AG09319 (cell line): ENCODE data around the gene KCTD2.
"Not testable (repeated sequence)": the region's sequence is repeated elsewhere in the genome, so short reads cannot be mapped to it uniquely, and the experiment has no call there.

Experiments
- DNase-seq: peaks from one replicate; pipeline ENCODE4 v3.0.0-alpha.2; 2010; ENCODE audit warnings: low read depth; ENCODE audit errors: extremely low read depth
- TF ChIP-seq, protein P1 (sequence below): IDR thresholded peaks from 2 replicates; pipeline ENCODE4 v1.5.1; 2011; ENCODE audit warnings: low read depth, mild to moderate bottlenecking, inconsistent platforms, low read length, moderate library complexity

The KCTD2 gene

DNA sequence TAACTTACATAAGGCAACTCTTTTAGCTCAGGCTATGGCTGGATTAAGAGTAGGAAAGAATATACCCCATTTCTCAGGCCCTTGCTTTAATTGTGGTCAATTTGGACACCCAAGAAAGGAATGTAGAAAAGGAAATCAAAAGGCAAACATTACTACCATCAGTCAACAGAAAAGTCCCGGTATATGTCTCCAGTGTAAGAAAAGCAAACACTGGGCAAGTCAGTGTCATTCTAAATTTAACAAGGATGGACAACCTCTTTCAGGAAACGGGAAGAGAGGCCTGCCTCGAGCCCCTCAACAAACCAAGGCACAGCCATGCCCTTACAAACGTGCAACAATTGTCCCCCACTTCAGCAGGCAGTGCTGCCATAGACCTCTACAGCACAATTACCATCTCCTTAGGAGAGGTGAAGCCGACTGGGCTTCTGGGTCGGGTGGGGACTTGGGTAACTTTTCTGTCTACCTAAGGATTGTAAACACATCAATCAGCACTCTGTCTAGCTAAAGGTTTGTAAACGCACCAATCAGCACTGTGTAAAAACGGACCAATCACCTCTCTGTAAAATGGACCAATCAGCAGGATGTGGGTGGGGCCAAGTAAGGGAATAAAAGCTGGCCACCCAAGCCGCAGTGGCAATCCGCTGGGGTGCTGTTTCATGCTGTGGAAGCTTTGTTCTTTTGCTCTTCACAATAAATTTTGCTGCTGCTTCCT is 22.2 kb upstream of the KCTD2 start:
- TF ChIP-seq, protein P1, sequence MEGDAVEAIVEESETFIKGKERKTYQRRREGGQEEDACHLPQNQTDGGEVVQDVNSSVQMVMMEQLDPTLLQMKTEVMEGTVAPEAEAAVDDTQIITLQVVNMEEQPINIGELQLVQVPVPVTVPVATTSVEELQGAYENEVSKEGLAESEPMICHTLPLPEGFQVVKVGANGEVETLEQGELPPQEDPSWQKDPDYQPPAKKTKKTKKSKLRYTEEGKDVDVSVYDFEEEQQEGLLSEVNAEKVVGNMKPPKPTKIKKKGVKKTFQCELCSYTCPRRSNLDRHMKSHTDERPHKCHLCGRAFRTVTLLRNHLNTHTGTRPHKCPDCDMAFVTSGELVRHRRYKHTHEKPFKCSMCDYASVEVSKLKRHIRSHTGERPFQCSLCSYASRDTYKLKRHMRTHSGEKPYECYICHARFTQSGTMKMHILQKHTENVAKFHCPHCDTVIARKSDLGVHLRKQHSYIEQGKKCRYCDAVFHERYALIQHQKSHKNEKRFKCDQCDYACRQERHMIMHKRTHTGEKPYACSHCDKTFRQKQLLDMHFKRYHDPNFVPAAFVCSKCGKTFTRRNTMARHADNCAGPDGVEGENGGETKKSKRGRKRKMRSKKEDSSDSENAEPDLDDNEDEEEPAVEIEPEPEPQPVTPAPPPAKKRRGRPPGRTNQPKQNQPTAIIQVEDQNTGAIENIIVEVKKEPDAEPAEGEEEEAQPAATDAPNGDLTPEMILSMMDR = no peak
- DNase-seq = no peak

DNA sequence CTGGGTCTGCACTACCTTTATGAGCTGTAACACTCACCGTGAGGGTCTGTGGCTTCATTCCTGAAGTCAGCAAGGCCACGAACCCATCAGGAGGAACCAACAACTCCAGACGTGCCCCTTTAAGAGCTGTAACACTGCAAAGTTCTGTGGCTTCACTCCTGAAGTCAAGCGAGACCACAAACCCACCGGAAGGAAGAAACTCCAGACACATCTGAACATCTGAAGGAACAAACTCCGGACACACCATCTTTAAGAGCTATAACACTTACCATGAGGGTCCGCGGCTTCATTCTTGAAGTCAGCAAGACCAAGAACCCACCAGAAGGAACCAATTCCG is 21.7 kb upstream of the KCTD2 start:
- not testable (repeated sequence) for DNase-seq

DNA sequence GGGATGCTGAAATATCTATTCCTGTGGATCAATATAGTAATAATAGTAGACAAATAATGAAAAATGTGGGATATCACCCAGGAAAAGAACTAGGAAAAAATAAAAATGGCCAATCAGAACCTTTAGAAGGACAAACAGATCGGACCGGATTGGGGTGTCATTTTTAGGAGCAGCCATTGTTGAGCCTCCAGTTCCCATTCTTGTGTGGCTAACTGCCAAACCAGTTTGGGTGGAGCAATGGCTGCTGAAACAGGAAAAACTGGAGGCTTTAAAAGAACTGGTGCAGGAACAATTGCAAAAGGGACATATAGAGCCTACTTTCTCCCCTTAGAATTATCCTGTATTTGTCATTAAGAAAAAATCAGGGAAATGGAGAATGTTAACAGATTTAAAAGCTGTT is 20.4 kb upstream of the KCTD2 start:
- not testable (repeated sequence) for DNase-seq

DNA sequence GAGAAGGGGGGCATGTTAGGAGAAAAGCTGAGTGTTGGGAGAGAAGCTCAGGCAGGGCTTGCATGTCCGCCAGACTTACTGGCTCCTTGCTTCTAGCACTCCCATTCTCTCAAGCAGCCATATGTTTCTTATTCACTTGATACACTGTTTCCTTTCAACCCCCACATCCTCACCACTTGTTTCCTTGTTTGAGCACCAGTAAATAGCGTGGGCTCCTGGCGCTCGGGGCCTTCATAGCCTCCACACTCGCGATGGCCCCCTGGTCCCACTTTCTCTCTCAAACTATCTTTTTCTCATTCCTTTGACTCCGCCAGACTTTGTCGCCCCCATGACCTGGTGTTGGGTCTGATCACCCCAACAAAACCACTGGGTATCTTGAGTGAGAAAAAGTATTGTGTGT is 16.9 kb upstream of the KCTD2 start:
- no peak for DNase-seq
- TF ChIP-seq, protein P1 = no peak

DNA sequence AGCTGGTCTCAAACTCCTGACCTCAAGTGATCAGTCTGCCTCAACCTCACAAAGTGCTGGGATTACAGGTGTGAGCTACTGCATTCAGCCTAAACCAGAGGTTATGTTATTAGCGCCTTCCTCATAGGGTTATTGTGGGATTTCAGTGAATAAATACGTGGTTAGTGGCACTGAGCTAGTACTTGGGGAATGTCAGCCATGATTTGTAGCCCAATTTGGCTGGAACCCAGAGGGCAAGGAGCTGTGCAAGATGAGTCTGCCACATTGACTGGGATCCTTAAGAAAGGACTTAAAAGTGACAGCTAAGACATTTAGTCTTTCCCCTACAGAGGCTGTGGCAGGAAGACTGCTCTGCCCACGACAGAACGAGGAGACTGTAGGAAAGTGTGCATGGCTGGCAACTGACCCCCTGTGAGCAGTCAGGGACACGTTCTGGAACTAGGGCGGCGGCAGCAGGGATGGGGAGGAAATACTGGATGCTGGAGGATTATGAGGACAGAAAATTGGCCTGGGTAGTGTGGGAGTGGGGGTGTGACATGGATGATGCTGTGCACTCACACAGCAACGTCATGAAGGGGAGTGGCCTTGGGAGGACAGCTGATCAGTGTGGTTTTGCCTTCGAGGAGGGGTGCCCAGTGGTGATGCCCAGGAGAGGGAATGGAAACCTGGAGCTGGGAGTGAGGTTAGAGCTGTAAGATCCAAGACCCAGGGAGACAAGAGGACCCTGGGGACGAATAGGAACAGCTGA is 14.9 kb upstream of the KCTD2 start:
- TF ChIP-seq, protein P1 = no peak

DNA sequence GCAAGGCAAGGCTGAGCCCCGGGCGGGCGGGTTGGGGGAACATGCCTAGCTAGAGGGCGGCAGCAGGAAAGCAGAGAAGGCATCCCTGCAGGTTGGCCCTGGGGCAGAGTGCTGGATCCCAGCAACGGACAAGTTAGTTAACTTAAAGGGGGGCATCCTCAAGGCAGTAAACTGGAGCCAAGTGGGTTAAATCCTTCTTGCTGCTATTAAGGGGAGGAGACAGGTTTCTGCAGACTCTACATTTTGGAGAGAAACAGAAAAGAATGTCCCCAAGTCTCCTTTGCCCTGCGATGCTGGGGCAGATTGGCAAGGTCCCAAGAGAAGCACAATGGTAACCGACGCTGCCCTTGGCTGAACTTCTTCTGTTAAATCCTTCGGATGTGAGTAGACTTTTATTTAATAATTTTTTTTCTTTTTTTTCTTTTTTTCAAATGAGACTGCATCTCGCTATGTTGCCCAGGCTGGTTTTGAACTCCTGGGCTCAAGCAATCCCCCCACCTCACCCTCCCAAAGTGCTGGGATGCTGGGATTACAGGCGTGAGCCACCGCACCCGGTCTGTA is 14.2 kb upstream of the KCTD2 start:
- TF ChIP-seq, protein P1 = no peak
- no peak for DNase-seq

More for the DNA sequence above, 14.9 kb upstream of the KCTD2 start:
- DNase-seq = no peak

DNA sequence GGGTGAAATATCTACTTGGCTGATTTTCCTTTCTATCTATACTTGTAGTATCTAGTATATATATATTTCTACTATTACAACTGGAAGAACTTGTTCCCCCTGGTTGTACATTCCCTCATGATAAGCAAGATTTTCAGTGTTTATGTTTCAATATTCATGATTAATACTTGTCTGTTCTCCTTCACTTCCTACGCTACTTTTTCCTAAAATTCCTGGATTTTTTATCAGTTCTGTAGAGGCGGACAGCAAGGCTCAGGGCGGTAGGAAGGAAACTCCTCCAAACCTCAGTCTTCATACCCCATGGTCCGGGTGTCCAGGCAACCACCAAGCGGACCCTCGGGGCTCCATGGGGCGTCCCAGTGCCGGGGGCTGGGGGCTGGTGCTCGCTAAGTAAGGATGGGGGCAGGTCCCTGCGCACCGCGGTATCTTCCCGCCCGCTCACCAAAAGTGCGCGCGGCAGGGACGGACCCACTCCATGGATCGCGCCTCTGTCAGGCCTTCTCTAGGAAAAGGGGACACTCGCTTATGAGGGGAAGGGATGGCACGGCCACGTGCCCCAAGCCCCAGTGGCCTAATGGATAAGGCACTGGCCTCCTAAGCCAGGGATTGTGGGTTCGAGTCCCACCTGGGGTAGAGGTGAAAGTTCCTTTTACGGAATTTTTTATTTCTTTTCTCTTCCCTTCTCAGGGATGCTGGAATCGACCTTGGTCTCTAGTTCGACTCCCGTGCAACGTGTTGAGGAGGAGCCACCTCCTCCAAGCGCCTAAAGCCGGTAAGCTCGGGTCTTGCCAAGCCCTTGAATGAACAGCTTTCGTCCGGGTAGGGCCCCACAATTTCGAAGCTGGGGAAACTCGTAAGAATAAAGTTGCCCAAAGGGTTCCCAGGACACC is 13.4 kb upstream of the KCTD2 start:
- peak; percentile 86 for DNase-seq
- TF ChIP-seq, protein P1 = no peak; the same call in 1 of the 2 replicates
